Ramos (cell line): Measurements from ENCODE around the gene IDUA.
"Not testable (repeated sequence)": the region's sequence is repeated elsewhere in the genome, so short reads cannot be mapped to it uniquely, and the experiment has no call there.

Experiments used
- in situ Hi-C: fragments of 300-500 bp; cut with MboI; formaldehyde crosslinking; loops from one replicate; pipeline ENCODE4 v1.14.3; 2022; ENCODE audit warnings: low sequenced_read_pairs; ENCODE audit not compliant: unreplicated experiment

Gene IDUA

GRCh38 chr4:966266-967112 is 20.4 kb upstream of the IDUA start:
- in situ Hi-C loops: no loop called here

DNA sequence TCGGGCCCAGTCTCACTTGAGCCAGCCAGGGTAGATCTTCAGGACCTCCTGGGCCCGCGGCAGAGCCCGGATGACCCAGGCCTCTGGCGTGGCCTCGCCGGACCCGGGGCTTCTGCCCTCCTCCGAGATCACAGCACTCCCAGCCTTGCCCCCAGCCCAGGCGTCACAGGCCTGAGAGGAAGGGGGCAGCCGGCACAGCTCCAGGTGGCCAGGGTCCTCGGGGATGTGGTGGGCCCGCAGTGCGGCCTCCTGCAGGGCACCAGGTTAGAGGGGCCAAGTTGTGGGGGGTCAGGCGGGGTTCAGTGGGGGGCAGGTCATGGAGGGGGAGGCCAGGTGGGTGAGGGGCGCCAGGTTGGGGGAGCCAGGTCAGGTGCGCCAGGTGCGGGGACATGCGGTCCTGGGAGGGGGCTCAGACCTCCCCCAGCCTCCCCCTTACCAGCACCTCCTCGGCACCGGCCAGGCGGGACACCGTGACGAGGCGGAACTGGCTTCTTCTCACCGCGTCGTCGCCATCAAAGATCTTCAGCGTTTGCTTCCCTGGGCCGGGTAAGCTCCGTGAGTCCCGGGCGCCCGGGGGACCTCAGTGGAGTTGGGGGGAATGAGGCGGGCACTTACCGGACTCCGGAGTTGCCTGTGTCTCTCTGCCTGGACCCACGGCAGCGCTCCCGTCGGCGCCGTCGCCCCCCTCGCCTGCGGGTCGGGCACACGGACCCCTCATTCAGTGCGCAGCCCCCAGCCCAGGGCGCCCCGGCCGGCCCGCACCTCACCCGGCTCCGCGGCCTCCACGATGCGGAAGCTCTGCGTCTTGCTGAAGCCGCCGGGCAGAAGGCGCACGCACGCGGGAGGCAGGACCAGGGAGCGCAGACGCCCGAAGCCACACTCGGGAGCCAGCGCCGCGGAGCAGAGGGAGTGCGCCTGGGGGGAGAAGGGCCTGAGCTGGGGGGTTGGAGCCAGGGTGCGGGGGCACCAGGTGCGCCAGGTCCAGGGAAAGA is 19.4 kb upstream of the IDUA start:
- in situ Hi-C loops: no loop called here

DNA sequence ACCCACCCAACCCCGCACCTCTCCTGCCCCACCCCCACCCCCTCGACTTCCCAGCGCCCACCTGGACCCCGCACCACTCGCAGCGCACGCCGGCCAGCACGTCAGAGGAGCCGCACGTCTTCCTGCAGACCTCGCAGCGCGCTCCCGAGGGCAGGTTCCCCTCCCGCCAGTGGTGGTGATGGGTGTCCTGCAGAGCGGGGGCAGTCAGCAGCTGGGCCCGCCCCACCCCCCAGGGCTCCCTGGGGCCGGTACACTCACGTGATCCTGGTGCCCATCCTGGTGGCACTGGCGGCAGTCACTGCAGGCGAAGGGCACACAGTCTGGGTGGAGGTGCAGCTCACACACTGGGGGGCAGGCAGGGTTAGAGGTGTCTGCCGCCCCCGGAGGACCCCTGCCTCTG is 18.6 kb upstream of the IDUA start:
- in situ Hi-C loops: no loop called here

DNA sequence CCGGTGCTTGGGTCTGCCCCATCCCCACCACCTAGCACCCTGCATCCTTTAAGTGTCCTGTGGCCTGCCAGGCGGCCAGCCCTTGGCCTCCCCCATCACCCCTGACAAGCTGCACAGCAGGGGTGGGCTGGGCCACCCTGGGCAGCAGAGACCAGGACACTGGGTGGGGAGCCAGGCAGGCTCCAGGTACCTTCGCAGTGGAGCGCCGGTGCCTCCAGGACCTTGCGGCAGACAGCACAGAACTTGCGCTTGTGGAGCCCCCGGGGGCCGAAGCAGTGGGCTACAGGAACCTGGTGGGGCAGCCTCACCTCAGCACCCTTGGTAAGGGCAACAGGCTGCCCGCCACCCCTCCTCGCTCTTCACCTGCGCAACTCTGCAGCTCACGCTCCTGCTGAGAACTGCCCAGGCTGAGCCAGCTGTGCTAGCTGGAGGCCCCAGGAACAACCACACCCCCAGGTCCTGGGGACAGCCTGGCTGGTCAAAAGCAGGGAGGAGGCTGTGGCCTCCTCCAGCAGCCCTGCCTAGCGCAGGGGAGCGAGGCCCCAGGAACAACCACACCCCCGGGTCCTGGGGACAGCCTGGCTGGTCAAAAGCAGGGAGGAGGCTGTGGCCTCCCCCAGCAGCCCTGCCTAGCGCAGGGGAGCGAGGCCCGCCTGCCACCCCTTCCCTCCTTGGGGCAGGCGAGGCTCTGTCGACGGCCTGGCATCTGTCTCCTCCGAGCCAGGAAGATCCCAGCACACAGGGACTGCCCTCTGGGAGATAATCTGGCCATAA is 18.0 kb upstream of the IDUA start:
- in situ Hi-C loops: no loop called here

DNA sequence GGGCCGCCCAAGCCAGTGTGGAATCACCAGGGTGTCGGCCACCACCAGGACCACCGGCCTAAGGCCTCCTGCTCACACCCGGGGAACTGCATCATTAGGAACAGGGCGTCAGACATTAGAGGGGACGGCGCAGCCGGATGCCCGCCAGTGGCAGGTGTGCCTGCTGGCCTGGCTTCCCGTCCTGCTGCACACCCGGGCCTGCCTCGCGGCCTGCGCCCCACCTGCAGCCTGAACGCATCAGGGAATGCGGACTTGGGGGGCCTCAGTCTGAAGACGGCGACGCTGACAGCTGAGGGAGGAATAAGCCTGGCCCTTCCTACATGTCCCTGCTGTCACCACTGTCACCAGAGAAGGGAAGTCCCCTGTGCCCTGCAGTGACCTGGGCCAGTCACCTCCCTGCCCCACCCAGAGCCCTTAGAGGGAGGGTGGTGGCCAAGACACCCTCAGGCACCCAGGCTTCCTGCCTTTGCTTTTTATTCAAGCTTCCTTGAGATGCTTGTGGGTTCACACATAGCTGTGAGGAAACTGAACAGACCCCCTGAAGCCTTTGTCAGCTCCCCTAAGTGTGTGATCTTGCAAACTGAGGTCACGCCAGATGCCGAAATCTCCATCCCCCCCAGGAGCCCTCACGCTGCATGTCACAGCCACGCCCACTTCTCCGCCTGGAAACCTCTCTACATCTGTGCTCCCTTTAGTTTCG is 16.6 kb upstream of the IDUA start:
- in situ Hi-C loops: no loop called here

GRCh38 chr4:970854-971520 is 15.9 kb upstream of the IDUA start:
- in situ Hi-C loops: no loop called here

- in situ Hi-C loops: no loop called here
These were observed 15.0 kb upstream of the IDUA start for GRCh38 chr4:971666-972500.

DNA sequence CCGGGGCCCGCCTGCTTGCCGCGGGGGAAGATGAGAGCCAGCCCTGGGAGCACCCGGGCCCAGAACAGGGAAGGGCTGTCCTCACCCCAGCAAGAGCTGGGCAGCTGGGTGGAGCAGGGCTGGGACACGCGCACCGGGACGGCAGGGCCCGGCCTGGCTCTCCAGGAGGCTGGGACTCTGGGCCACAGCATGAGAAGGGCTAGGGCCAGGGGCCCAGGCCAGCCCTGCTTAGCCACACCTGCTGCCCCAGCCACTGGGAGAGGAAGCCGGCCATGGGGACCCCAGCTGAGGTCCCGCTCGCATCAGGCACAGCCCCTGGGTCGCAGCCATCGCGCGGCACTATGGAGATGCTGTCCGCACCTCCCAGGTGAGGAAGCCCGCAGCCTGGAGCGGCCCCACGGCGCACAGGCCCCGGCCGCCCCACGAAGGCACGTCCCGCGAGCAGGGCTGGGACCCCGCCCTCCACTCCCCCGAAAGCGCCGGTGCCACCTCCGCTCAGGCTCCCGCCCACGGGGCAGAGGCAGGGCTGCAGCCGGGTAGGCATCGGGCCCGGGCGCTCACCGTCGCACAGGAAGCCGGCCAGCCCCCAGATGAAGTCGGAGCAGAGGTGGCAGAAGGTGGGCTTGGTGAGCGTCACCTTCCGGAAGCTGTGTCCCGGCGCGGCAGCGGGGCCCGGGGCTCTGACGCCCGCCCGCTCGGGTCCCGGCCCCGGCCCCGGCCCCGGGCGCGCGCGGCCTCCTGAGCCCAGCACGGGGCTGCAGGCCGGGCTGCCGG is 14.0 kb upstream of the IDUA start:
- in situ Hi-C loops: no loop called here

DNA sequence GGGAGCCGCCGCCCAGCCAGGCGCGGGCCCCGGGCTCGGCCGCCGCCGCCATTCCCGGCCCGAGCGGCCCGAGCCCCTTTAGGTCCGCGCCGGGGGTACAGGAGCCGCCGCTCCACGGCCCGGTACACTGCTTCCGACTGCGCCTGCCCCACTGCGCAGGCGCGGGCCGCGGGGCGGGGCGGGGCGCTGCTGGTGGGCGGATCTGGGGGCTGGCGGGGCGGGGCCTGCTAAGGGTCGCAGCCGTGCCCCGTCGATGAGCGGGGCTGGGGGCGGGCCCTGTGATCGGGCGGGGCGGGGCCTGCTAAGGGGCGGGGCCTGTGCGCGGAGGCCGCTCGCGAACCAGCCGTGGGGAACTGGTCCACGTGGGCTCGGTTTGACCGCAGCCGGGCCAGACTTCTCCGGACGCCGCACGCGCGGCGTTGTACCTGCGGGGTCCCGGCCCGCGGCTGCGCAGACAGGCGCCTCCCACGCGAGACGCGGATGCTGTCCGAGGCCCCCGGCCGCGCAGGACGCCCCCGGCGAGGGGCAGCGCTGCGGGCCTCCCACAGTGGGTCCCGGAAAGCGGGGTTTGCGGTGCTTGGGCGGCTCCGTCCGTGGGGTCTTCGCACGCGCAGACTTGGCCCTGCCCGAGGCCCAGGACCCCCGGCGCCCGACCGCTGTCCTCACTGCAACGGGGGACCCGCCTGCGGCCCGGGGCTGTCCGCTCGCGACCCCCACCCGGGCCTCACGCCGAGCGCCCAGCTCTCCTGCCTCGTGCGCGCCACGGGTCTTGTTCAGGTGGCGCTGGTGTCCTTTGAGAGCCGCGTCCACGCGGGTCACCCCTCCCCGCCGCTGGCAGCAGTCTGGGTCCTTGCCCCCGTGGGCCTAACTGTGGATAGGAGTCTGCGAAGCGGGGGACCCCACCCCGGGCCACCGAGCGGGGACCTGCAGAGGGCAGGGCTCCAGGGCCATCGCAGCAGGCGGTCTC is 13.1 kb upstream of the IDUA start, which contains the start of gene DGKQ:
Gene DGKQ, minus strand, starts transcription at position 139 of the 967 bp plus-strand sequence. Its CDS starts 87 bp downstream, at position 52.
- in situ Hi-C loops: no loop called here

- in situ Hi-C loops: no loop called here
These were observed 12.2 kb upstream of the IDUA start for GRCh38 chr4:974668-975067.

DNA sequence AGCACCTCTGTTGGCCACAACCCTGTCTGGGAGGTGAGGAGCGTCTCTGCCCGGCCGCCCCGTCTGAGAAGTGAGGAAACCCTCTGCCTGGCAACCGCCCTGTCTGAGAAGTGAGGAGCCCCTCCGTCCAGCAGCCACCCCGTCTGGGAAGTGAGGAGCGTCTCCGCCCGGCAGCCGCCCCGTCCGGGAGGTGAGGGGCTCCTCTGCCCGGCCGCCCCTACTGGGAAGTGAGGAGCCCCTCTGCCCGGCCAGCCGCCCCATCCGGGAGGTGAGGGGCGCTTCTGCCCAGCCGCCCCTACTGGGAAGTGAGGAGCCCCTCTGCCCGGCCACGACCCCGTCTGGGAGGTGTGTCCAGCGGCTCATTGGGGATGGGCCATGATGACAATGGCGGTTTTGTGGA is 10.8 kb upstream of the IDUA start:
- in situ Hi-C loops: not testable (repeated sequence)

- in situ Hi-C loops: no loop called here
These were observed 7.7 kb upstream of the IDUA start for GRCh38 chr4:978957-979701.

DNA sequence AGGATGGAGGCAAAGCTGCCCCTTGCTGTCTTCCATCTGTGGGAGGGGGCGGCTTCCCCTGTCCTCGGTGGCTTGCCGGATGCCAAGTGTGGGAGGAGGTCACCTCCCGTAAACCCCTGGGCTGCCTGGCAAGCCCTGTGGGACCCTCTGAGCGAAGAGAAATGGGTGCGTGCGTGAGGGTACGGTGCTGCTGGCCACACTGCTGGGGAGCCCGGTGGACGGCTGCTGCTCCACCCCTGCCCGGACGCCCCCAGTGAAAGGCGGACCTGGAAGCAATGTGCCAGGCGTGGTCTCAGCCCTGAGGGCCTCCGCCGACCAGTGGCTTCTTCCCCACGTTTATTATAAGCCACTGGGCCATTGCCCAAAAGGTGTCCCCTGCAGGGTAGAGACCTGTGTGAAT is 4.6 kb upstream of the IDUA start:
- in situ Hi-C loops: no loop called here

DNA sequence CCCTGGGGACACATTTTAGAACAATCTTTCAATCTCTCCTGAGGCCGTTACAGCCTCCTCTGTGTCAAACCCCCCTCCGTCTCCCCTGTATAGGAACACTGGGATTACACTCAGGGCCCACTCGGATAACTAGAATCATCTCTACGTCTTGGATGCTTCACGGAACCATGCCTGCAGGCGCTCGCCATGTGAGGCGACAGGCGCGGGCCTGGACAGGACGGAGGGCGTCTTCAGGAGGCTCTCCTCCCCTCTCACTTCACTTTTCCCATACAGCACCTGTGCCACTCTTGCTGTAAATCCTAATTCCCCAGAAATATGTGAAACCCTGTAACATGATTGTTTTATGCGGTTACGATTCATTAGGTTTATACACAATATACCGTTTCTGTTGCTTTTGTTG is 4.0 kb upstream of the IDUA start:
- in situ Hi-C loops: no loop called here

DNA sequence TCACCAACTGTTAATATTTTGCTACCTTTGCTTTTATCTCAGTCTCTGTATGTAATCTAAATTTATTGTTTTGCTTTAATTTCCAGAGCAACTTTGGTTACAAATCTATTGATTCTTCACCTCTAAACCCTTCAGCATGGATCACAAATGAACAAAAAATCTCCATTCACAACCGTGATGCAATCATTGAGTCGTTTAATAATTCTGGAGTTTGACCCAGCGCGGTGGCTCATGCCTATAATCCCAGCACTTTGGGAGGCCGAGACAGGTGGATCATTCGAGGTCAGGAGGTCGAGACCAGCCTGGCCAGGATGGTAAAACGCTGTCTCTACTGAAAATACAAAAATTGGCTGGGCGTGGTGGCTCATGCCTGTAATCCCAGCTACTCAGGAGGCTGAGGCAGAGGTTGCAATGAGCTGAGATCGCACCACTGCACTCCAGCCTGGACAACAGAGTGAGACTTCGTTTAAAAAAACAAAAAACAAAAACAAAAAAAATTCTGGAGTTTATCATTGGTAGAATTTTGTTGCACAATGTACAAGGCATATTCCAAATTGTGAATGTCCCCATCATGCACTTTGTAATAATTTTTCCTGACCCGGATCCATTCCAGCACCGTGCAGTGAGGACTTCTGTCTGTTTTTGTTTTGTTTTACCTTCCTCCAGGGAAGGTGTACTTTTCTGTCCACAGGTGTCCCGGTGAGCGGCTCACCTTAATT is 2.3 kb upstream of the IDUA start:
- in situ Hi-C loops: no loop called here
